GM12872 (cell line): ENCODE results near the gene VWF.

ENCODE experiments used
- TF ChIP-seq, protein P1 (sequence below): IDR thresholded peaks from 3 replicates; pipeline ENCODE4 v1.5.1; 2011; ENCODE audit warnings: low read depth, mild to moderate bottlenecking, low read length, moderate library complexity; ENCODE audit not compliant: insufficient read depth

Gene VWF

DNA sequence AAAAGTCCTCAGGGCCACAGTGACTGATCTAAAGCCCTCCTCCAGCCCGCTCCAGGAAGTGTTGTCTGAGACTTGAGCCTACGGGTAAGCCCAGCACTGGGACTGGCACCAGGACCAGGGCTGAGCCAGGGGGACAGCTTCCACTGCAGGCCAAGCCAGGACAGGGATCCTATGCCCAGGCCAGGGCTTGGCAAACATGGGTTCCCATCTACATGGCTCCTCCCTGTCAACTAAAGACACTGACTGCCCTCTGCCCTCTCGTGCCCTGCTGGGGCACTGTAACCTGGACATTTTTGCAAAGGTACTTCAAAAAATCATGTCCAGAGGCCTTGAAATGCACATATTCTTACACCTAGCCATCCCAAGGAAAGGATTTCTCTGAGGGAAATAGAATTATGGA, 88.0 kb downstream of the VWF start:
- TF ChIP-seq, protein P1, sequence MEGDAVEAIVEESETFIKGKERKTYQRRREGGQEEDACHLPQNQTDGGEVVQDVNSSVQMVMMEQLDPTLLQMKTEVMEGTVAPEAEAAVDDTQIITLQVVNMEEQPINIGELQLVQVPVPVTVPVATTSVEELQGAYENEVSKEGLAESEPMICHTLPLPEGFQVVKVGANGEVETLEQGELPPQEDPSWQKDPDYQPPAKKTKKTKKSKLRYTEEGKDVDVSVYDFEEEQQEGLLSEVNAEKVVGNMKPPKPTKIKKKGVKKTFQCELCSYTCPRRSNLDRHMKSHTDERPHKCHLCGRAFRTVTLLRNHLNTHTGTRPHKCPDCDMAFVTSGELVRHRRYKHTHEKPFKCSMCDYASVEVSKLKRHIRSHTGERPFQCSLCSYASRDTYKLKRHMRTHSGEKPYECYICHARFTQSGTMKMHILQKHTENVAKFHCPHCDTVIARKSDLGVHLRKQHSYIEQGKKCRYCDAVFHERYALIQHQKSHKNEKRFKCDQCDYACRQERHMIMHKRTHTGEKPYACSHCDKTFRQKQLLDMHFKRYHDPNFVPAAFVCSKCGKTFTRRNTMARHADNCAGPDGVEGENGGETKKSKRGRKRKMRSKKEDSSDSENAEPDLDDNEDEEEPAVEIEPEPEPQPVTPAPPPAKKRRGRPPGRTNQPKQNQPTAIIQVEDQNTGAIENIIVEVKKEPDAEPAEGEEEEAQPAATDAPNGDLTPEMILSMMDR = no peak

DNA sequence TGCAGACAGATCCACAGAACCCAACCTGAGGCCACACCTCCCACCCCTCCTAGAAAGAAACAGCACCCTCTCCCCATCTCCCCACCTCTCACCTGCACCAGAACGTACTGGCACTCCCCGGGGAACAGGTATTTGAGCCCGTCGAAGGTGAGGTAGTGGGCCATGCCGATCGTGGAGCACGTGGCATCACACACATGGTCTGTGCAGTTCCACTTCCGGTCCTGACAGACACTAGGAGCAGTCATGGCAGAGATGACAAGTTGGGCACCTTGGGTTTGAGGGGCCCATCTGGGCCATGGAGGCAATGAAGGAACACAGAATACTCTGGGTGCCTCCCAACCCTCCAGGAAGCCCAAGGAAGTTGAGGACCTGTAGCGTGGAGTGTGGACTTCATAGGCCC, 89.9 kb downstream of the VWF start:
- TF ChIP-seq, protein P1 = no peak

DNA sequence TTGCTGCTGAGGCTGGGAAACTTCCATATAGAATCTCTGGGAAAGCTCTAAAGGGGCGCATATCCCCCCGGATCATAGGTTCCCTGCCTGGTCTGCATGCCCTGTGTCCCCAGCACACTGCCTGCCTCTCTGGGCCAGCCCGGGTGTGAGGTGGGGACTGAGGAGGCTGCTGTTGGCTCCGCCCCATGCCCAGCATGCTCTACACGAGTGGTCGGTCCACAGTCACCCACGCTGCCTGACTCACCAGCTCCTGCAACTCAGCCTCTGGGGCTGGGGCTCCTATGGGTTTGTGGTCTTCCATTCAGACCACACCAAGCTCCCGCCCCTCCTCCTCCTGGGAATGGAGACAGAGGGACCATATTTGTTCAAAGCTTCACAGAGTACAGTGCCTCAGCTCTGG, 90.9 kb downstream of the VWF start:
- TF ChIP-seq, protein P1 = no peak

DNA sequence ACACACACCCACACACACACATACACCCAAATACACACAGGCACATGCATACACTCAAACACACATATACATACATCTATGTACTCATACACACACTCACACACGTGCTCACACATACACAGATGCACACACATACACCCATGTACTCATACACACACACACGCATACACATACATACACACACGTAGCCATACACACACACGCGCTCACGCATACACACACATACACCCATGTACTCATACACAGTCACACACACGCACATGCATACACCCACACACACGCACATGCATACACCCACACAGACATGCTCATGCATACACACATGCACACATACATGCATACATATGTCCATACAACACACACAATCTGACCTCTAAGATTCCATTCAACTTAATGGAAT, 91.7 kb downstream of the VWF start:
- TF ChIP-seq, protein P1 = no peak

DNA sequence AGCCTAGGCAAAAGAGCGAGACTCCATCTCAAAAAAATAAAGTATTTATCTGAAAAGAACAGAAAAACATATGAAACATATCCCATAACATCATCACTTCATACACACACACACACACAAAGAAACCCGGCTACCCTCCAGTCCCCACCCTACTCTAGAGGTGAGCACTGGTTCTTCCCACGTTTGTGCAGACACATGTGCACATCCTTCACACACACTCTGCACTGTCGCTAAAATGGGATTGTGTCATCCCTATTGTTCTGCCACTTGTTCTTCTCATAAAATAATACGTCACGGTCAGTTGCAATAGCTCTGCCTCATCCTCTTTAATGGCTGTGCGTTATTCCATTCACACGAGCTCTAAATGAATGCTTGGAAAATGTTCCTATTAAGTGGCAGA, 93.5 kb downstream of the VWF start:
- TF ChIP-seq, protein P1 = no peak

DNA sequence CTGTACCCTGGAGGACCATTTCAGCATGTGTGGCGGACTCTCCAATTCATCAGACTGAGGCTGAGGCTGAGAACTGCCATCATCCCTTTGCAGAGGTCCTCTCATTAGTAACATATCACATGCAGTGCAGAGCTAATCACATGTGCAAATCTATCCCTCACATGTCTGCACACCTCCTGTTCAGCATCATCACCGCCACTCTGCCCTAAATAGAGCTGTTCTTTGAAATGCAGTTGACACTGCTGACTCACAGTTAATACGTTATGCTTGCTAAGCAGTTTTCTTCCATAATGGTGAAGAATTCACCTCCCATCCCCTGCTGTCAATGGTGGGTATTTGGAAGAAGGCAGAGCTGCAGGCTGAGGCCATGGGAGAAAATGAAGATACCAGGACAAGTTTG, 94.4 kb downstream of the VWF start:
- TF ChIP-seq, protein P1 = no peak

DNA sequence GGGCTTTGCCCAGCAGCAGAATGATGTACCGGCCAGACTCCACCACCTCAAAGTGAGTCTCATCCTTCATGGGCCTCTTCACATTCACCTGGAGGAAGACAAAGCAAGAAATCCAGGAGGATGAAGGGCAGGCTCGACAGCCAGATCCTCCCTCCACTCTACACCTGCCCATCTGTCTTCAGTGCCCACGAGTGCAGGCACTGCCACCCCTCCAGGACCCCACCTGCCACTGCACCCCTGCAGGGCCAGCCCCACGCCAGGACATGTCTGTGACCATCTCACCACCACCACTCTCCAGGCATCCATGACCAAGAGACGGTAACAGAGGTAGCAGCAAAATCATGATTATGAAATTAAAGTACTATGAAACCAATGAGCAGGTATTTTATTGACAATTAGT, 95.1 kb downstream of the VWF start:
- TF ChIP-seq, protein P1 = no peak

DNA sequence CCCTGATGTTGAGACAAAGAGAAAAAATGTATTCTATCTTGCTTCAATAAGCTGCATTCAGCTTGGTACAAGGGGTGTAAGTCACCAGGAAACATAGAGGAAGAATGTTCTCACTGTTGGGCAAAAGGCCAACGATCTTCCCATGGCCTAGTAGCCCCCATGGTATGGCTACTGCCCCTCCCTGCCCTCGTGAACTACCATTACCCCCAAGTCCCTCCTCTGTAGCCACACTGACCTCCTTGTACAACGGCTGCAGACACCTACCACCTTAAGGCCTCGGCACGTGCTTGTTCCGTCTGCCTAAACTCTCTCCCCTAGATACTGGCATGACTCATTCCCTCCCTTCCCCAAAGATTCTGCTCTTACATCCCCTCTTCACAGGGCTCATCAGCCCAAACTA, 97.5 kb downstream of the VWF start:
- TF ChIP-seq, protein P1 = no peak
